Head of caudate nucleus (tissue), 42 donors: ENCODE data around the gene WNT3.
A peak's percentile ranks its signal among the peaks of the same experiment; 100 is the strongest.

Source experiments
- DNase-seq, 42 donors: peaks; one replicate each; pipeline versions ENCODE4 v3.0.0 to v3.0.0-alpha.2; 2020 to 2021; ENCODE audit warnings: mixed read lengths in 7 of 42
- intact Hi-C: fragments of 100-400 bp; cut with DNase I; formaldehyde crosslinking; loops from one replicate; pipeline ENCODE4 v1.15.0; 2022

The WNT3 gene

DNA sequence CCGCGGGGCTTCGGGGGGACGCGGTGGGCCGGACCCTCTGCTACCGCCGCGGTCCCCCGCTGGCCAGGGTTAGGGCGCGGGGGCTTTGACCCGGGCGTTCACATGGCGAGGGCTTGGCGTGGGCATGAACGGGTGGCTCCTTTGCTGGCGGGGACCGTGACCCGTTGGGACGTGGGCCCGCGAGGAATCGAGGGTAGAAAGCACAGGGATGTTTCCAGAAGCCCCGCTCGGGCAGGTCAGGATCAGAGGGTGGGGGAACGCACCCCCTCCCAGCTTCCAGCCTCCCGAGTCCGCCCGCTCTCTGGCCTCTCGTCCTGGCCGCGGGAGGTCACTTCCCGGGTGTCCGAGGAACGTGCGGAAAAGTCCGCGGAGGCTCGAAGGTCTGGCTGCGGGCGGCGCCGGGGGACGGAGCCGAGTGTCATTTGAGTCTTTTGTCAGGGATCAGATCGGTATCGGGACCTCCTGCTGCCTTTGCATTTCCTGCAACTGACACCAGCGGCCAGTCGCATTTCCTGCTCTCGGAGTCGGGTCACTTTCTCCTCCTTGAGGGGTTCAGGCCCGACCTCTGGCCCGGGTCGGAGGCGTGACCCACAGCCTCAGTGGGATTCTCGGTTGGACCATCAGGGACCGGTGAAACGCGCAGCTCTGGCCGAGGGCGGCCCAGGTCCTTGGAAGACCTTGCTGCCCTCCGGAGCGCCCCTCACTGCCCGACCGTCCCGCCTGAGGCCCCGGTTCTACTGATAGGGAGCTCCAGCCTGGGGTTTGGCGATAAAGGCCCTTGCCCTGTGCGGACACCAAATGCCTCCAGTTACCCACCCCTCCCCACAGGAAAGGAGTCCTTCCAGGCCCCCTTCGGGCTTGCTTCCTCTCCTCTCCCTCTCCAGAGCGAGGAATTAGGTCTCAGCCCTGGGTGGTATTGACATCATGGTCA lies 702 bp upstream of the WNT3 start:
- intact Hi-C loops: no loop called here
- DNase-seq: no peak

DNA sequence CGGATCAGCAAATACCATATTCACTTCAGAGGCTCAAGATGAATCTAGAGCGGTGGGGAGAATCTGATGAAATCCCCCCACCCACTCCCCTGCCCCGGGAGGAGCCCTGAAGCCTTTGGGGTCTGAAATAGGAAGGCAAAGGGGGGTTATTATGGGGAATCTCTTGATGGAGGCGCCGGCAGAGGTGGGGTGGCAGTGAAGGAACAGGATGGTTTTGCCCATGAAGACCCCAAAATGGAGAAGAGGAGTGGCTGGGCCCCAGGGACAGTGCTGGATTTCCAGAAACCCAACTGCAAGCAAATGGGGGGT lies 637 bp downstream of the WNT3 start:
- intact Hi-C loops: no loop called here
- DNase-seq: no peak

DNA sequence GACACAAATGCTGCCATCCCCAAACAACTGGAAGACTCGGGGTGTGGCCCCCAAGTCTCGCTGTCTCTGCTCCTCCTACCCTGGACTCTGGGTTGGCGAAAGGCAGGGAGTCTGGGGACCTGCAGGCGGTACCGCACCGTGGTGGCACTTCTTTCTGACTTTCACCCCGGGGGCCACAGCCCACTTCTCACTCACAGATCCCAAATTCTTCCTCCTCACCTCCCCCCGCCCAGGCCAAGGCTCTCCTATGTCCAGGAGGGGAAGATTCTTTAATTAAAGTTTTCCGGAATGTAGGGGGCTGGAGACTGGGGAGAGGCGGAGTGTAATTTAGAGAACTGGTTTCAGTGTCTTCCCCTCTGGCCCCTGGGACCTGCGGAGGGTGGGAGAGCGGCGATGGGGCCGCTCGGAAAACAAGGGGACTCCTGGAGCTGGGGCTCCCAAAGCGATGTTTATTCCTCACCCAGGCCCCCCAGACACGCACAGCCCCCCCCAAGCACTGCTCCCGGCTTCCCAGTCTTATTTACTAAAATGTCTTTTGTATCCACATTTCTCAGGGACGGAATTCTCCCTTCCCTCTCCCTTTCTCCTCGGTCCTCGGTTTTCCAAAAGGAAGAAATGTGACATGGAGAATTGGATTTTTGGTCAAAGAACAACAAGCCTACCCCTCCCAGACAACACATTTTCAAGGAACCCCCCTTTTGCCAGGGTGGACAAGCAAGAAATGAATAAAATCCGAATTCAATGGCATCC lies 1.2 kb downstream of the WNT3 start:
- no peak for DNase-seq
- intact Hi-C loops: no loop called here

DNA sequence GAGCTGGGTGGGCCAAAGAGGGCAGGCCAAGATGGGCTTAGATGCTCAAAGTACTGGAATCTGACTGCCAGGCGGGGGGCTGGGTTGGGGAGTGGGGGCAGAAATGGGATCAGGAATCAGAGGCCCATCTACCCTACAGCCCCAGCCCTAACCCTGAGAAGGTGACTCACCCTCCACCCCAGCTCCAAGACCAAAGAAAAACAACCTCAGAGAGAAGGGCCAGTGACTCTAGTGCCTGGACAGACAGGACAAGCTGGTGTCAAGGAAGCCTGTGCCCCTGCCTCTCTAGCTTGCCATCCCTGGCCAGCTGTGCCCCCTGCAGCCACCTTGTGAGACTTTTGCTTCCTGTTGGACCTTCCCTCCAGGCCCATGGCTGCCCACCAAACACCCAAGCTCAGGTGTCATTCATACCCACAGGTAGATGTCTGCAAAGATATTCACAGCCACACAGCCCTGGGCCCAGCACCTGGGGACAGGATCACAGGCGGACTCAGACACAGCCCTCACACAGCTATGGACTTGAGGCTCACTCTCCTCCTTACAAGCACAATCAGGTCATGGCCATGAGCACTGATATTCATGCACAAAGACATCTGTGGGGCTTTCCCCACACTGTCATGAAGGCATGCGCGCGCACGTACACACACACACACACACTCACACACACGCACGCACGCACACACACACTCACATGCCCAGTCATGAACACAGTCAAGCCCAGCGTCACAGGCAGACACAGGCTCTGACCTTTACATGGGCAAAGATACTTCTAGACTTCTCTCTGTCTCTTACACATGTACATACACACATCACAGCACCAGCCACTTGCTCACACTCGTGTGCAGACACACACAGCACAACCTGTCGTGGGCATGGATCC lies 2.8 kb downstream of the WNT3 start:
- DNase-seq: no peak
- intact Hi-C loops: no loop called here

DNA sequence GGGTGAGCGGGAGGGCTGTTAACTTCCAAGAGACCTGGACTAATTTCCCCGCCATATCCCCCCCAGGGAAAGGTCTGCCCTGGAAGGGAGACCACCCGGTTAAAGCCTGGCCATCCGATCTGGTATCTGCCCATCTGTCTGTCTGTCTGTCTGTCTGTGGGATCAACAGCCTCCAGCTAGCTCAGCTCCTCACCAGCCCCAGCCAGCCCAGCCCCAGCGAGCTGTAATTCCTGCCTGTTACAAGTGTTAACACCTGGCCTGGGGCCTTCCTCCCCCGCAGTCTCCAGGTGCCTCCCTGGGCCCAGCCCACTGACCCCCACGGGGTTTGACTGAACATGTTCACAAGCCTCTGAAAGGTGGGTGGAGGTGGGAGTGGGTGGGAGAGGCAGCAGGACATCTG lies 4.0 kb downstream of the WNT3 start:
- DNase-seq: no peak
- intact Hi-C loops: no loop called here

DNA sequence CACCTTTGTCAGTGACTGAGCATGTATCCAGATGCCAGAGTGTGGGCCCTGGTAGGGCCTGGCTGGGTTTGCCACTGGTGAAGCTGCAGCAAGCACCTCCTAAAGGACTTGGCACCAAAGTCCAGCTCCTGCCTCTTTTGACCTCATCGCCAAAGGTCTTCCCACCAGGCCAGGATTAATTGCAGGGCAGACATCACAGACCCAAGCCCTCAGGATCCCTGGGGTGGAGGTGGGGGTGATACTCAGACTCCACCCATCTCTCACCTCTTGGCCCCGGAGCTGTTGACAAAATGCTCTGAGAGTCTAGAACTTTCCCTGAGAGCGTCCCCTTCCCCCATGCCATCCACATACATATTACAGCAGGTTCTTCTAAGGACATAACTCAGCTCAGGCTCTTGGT lies 4.6 kb downstream of the WNT3 start:
- intact Hi-C loops: no loop called here
- DNase-seq: no peak

DNA sequence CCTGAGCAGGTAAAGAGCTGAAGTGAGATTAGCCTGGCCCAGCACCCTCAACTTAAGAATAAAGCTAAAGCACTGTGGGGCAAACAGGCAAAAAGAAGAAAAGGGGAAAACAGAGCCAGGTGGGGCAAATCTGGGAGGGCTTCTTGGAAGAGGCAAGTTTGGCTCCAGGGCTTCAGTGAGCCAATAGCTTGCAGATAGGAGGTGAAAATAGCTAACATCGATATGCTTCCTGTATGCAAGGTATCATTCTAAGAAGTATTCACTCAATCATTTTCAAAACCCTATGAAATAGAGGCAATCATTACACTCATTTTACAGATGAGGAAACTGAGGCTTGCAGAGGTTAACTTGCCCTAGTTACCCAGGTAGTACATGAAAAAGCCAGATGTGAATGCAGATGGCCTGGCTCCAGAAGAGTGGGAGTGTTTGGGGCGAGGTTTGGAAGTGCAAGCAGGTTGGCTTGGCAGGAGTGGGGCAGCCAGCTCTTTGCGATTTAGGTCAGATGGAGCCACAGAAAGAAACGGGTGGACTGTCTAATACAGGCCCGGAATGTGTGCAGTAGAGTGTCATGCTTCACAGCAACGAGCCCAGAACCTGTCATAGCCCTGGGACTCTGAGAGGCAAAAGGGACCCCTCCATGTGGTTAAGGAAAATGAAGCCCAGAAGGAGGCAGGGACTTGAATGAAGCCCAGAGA lies 5.7 kb downstream of the WNT3 start:
- DNase-seq: no peak
- intact Hi-C loops: no loop called here

DNA sequence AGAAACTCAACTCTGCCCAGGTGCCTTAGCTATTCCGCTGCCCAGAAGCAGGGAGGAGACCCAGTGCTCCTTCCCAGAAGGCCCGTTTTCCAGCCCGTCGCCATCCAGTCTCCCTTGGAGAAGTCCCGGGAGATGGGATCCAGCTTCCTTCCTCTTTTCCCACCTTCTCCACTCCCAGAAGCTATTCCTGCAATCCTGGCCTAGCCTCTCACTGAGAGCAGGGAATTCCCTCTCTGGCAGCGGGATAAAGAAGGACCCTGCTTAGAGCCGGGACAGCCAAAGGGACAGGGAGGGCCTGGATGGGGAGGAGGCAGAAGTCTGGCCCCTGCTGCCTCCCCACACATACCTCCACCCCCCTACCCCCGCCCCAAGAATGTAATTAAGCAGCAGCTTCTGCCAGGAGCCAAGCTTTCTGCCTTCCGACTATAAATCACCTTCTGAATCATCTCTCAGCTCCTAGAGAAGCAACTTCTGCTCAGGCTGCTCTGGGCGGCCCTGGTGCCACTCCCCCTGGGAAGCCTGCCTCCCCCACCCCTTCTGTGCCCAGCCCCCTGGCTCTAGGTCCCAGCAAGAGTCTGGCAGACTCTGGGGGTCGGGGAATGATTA lies 6.4 kb downstream of the WNT3 start:
- intact Hi-C loops: no loop called here
- peak in 2 of 42 donors; percentile 9 to 49 for DNase-seq

DNA sequence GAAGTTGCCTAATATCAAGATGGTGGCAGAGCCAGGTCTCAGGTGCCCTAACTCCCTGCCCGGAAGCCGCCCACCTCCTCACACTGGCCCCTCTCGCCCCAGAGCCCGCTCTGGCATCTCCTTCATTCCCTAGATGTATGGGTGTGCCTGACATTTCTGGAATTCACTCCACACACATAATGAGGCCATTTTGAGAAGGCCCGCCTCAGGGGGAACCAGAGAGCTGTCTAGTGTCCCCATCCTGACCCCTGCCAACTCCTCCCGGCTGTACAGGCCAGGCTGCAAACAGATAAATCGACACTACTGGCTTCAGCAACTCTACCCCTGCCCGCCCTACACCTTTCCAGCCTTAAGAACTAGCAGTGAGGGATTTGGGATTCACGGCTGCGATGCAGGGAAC lies 7.7 kb downstream of the WNT3 start:
- no peak for DNase-seq
- intact Hi-C loops: no loop called here

DNA sequence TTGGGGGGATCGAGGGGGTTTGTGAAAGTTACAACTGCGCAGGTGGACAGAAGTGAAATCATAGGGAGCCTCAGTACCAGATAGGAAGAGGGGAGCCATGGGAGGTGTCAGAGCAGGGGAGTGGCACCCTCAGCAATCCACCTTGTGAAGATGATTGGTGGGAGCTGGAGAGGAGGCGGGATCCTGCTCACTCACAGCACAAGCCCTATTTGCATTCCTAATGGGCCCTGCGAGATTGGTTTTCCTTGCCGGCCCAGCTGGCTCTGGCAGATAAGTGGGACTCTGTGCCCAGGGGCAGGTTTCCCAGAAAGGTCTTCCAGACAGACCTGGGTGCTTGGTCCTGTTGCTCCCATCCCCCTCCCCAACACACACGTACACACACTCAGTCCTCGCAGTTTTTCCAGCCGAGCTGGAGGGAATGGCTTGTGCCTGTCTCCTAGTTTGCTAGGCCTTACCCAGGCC lies 9.4 kb downstream of the WNT3 start:
- intact Hi-C loops: no loop called here
- DNase-seq: no peak

DNA sequence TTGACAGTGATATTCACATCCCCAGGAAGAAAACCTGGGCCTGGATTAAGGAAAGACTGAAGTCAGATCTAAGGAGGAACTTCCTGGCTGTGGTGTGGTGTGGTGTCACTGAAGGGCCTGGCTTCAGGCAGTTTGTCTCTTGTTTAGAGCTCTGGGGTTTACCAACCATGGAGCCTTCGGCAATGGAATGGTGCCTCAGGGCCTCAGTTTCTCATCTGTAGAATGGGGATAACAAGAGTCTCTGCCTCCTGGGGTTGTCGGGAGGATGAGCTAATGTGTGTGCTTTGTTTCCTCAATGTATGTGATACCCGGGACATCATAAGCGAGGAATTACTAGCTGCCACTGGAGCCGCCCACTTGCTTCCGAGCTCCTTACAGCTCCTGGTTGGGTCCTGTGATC lies 12.7 kb downstream of the WNT3 start:
- intact Hi-C loops: no loop called here
- no peak for DNase-seq

DNA sequence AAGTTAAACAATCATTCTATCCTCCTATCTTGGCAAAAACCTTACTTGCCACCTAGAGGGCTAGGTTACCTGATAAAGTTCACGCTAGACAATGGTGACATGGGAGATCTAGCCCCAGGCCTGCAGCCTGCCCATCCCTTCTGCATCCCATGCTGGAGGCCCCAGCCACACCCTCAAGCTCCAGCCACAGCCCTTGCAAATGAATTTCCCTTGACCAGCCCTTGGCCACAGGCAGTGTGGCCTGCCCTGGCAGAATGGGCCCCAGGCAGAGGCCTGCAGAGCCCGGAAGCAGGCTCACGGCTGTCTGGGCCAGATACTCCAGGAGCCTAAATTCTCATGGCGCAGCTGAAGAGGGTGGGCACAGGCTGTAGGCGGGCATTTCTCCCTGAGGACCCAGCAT lies 14.9 kb downstream of the WNT3 start:
- DNase-seq: no peak
- intact Hi-C loops: no loop called here

DNA sequence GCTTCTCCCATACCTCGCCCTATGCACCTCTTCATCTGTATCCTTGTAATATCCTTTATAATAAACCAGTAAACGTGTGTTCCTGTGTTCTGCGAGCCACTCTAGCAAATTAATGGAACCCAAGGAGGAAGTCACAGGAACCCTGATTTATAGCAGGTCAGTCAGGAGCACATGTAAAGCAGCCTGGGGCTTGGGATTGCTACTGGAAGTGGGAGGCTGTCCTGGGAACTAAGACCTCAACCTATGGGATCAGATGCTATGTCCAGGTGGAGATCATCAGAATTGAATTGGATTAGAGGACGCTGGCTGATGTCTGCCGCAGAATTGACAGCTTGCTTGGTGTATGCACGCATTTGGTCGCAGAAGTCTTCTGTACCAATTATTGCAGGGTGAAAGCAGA lies 15.7 kb downstream of the WNT3 start:
- intact Hi-C loops: no loop called here
- DNase-seq: no peak

DNA sequence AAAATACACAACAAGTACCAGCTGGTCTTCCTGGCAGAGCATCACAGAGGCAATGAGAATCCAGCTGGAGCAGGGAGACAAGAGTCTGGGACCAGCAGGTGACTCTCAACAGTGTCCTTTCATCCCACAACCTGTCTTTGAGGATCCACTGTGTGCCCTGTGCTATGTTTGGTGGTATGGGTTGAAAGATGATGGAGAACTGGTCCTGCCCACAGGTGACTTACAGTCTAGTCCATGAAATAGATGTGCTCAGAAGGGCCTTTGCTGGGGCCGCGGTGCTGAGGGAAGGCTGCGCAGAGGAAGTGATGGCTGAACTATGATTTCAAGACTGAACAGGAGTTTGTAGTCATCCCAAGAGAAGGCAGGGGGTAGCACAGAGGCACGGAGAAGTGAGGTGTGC lies 17.9 kb downstream of the WNT3 start:
- intact Hi-C loops: no loop called here
- DNase-seq: no peak

DNA sequence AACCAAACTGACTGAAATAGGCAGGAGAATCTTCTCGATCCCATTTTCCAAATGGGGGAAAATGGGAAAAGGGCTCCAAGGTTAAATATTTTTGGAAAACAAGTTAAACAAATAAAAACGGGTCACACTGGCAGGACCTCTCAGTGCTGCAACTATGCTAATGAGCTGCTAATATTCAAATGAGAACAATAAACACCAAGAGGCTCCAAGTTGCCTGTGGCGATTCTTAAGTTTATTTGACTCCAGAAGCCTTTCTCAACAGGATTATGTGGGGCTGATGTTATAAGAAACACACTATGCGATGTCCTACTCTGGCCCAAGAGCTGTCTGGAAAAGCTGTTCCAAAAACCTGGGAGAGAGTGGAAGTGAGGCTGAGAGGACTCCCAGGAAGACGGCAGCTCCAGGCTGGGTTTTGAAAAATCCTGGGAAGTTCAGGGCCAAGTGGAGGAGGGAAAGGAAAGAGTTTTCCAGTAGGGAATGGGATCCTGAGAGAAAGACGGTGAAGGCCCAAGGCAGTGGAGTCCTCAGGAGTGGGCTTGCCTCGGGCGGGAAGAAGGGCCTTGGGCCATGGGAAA lies 21.4 kb downstream of the WNT3 start:
- DNase-seq: no peak
- intact Hi-C loops: no loop called here

DNA sequence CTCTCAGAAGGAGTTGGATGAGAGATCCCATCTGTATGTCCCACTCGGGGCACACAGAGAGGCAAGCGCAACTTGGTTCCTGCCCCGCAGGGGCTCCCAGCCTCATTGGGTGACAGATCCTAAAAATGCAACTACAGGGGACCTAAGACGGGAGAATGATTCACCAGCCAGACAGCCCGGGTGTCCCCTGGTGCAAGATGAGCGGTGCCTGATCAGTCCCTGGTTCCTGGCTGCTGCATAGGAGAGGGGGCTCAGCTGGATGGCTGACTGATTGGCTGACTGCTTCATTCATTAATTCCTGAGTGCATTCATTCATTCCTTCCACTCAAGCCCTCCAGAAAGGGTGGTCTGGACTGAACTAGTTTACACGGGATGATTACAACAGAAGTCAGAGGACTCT lies 22.0 kb downstream of the WNT3 start:
- no peak for DNase-seq
- intact Hi-C loops: no loop called here

DNA sequence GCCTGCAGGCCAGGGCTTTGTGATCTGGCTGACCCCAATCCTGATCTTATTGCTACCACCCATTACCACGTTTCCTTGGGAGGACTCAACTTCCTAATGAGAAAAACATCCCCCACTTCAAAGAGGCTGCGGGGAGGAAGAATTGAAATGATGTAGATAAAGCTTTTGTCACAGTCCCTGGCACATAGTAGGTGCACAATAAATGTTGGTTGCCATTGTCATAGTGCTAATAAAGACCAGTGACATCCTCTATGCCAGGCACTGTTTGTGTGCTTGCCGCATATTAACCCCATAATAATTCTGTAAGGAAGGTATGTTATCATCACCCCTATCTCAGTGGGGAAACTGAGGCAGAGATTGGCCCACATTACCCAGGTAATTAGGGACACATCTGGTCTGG lies 22.4 kb downstream of the WNT3 start:
- no peak for DNase-seq
- intact Hi-C loops: no loop called here

DNA sequence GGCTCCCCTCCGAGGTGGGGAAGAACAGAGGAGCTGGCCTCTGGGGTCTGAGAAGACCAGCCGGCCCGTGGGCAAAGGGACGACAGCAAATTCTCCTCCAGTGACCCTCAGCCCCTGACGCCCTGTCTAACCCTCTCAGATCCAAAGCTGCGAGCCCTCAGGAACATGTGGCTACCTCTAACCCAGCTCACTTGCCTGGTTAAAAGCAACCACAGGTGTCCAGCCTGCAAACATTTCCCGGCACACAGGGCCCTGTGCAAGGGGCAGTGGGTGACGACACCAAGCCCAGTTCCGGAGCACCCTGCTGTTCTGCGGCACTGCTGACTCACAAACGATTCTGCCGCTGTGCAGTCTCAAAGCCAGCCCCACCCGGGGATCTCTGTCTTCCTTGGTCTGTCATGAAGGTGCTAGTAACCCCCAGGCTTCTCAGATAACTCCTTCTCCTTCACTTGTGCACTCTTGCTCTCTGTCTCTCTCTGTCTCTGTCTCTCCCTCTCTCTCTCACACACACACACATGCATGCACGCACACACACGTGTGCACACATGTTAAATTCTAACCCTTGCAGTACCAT lies 23.0 kb downstream of the WNT3 start:
- DNase-seq: no peak
- intact Hi-C loops: no loop called here
